ENCODE results near the gene RNF125.

GRCh38 chr18:32056613-32057358, 38.2 kb downstream of the RNF125 start:
- TF ChIP-seq POLR2AphosphoS5 (IDR thresholded peaks at IDR 0.05; ENCODE audit: low read depth), result no peak
- no peak for TF ChIP-seq CTCF (conservative IDR thresholded peaks at IDR 0.05; ENCODE audit: low read depth in 2 of 2)
- no peak for TF ChIP-seq EZH2 (IDR thresholded peaks at IDR 0.05; ENCODE audit: low read depth, unreplicated experiment)
- TF ChIP-seq CREB1 (CRISPR knock-in tag; IDR thresholded peaks at IDR 0.05; ENCODE audit: low read depth), result no peak
- TF ChIP-seq ETS1 (IDR thresholded peaks at IDR 0.05), result no peak

Measured in GM23338 (cell line).